HepG2 (cell line): ENCODE data around the gene PSD4. TPM values are rescaled to one million over a fixed set of nuclear protein-coding genes. Genes with fewer than 3 reads are reported as not detected.

Experiments used
- ATAC-seq: fragments of 200-7000 bp; cut with Tn5 transposase; 3 replicates; pipeline ENCODE4 v1.9.1; 2020; ENCODE audit warnings: mild to moderate bottlenecking, moderate library complexity
- BruUV-seq: library from RNA; stranded (reverse); fragments of 400-500 nt; replicated peaks from 2 replicates; lab custom pipeline; 2021; lab: Mats Ljungman, UMichigan
- CTCF ChIA-PET: fragments of 300-600 bp; formaldehyde crosslinking; extraction: SDS; loops from one replicate; lab custom pipeline; 2021; ENCODE audit warnings: low total read pairs, inconsistent platforms, low intra/inter-chr PET ratio; lab: Yijun Ruan, JAX
- POLR2A ChIA-PET: fragments of 350-600 bp; sonication (Branson Sonifier 250); formaldehyde crosslinking; loops from one replicate; lab custom pipeline; 2020; ENCODE audit warnings: antibody characterized with exemption, inconsistent platforms; lab: Yijun Ruan, JAX
- DNase-seq: peaks from one replicate; pipeline ENCODE4 v3.0.0-alpha.2; 2015; ENCODE audit warnings: low spot score
- FAIRE-seq: peaks from 3 replicates; lab custom pipeline; 2011; peaks lifted over from hg19 to GRCh38; lab: Jason Lieb, UNC
- H2AFZ ChIP-seq: one replicate; pipeline ENCODE4 v1.6.1; 2011; ENCODE audit warnings: low read length, inconsistent platforms
- H3K27ac ChIP-seq: fragments of 300-600 bp; 3 replicates; pipeline ENCODE4 v1.8.0; 2011; ENCODE audit warnings: mixed run types, mild to moderate bottlenecking, mixed read lengths, low read length, inconsistent platforms; ENCODE audit not compliant: insufficient read depth; ENCODE audit errors: extremely low read length
- H3K27me3 ChIP-seq, 2 experiments: fragments of 200-600 bp in 1 of 2; 2 replicates in 1 of 2; 3 replicates in 1 of 2; pipeline versions ENCODE4 v1.6.0 to v1.8.0; 2011; ENCODE audit warnings: low read length in 2 of 2, mild to moderate bottlenecking in 2 of 2, moderate library complexity in 2 of 2, inconsistent platforms in 1 of 2; ENCODE audit not compliant: insufficient read depth in 2 of 2, control insufficient read depth in 1 of 2
- H3K36me3 ChIP-seq, 2 experiments: fragments of 200-600 bp in 1 of 2; replicated peaks in 1 of 2; 2 replicates in 1 of 2; 3 replicates in 1 of 2; pipeline versions ENCODE4 v1.5.1 to v1.8.0; 2011; ENCODE audit warnings: low read length in 2 of 2, inconsistent platforms in 1 of 2; ENCODE audit not compliant: insufficient read depth in 2 of 2, control insufficient read depth in 1 of 2
- H3K4me1 ChIP-seq: 2 replicates; pipeline ENCODE4 v1.5.1; 2012; ENCODE audit warnings: low read length, inconsistent platforms; ENCODE audit not compliant: insufficient read depth
- H3K4me2 ChIP-seq: 2 replicates; pipeline ENCODE4 v1.6.0; 2011; ENCODE audit warnings: low read depth, low read length, inconsistent platforms
- H3K4me3 ChIP-seq, 3 experiments: fragments of 200-600 bp in 1 of 3; sonication (generic), shearing (Covaris generic) in 1 of 3; replicated peaks in 1 of 3; 2 replicates each; pipeline ENCODE4 v1.5.1; 2011 to 2016; ENCODE audit warnings: low read length in 3 of 3, inconsistent platforms in 2 of 3, low read depth in 2 of 3, mild to moderate bottlenecking in 2 of 3, control low read depth in 1 of 3, mixed read lengths in 1 of 3; ENCODE audit not compliant: insufficient read depth in 1 of 3
- H3K79me2 ChIP-seq: one replicate; pipeline ENCODE4 v1.6.1; 2011; ENCODE audit warnings: low read length, inconsistent platforms; ENCODE audit not compliant: insufficient read depth
- H3K9ac ChIP-seq: 2 replicates; pipeline ENCODE4 v1.6.0; 2011; ENCODE audit warnings: mild to moderate bottlenecking, low read depth, low read length, inconsistent platforms; ENCODE audit not compliant: insufficient read depth
- H3K9me3 ChIP-seq: 2 replicates; pipeline ENCODE4 v1.5.1; 2012; ENCODE audit warnings: mild to moderate bottlenecking, low read length
- H4K20me1 ChIP-seq: 2 replicates; pipeline ENCODE4 v1.6.0; 2011; ENCODE audit warnings: inconsistent platforms, mild to moderate bottlenecking, low read length, moderate library complexity; ENCODE audit not compliant: insufficient read depth
- ARNTL ChIP-seq: sonication (generic); formaldehyde crosslinking; IDR thresholded peaks from 2 replicates; pipeline ENCODE4 v1.4.0; 2020; ENCODE audit warnings: mild to moderate bottlenecking, missing genetic modification reagents
- MEF2D ChIP-seq: sonication (generic); formaldehyde crosslinking; IDR thresholded peaks from 2 replicates; pipeline ENCODE4 v1.5.1; 2020; ENCODE audit warnings: mild to moderate bottlenecking, missing genetic modification reagents
- PAF1 ChIP-seq: IDR thresholded peaks from 2 replicates; pipeline ENCODE4 v1.6.1; 2016; ENCODE audit warnings: missing genetic modification reagents, missing compliant biosample characterization
- RBM22 ChIP-seq: fragments of 200-400 bp; formaldehyde crosslinking; optimal IDR thresholded peaks from 2 replicates; pipeline ENCODE3; 2017; ENCODE audit warnings: mild to moderate bottlenecking, low read length, moderate library complexity
- SAP130 ChIP-seq: IDR thresholded peaks from 2 replicates; pipeline ENCODE4 v1.6.1; 2016; ENCODE audit warnings: low read depth
- SRY ChIP-seq: sonication (generic); formaldehyde crosslinking; IDR thresholded peaks from 2 replicates; pipeline ENCODE4 v1.8.0; 2022; ENCODE audit warnings: mild to moderate bottlenecking, missing genetic modification reagents
- TMF1 ChIP-seq: sonication (generic); formaldehyde crosslinking; IDR thresholded peaks from 2 replicates; pipeline ENCODE4 v1.8.1; 2022; ENCODE audit warnings: low read depth, missing genetic modification reagents
- WIZ ChIP-seq: sonication (generic); formaldehyde crosslinking; IDR thresholded peaks from 2 replicates; pipeline ENCODE4 v1.5.1; 2020; ENCODE audit warnings: mild to moderate bottlenecking, missing genetic modification reagents
- ZBTB25 ChIP-seq: IDR thresholded peaks from 2 replicates; pipeline ENCODE4 v1.6.1; 2018; ENCODE audit warnings: missing genetic modification reagents
- ZFP36L2 ChIP-seq: sonication (generic); formaldehyde crosslinking; IDR thresholded peaks from 2 replicates; pipeline ENCODE4 v1.4.0; 2020; ENCODE audit warnings: missing genetic modification reagents
- ZNF274 ChIP-seq: sonication (generic); formaldehyde crosslinking; IDR thresholded peaks from 2 replicates; pipeline ENCODE4 v1.5.1; 2020; ENCODE audit warnings: mild to moderate bottlenecking, missing genetic modification reagents
- ZNF619 ChIP-seq: sonication (generic); formaldehyde crosslinking; IDR thresholded peaks from 2 replicates; pipeline ENCODE4 v1.4.0; 2020; ENCODE audit warnings: mild to moderate bottlenecking, missing genetic modification reagents
- ZNF704 ChIP-seq: sonication (generic); formaldehyde crosslinking; IDR thresholded peaks from 2 replicates; pipeline ENCODE4 v1.8.1; 2023; ENCODE audit warnings: mild to moderate bottlenecking, inconsistent platforms, moderate library complexity, missing genetic modification reagents, borderline replicate concordance
- ZNF879 ChIP-seq: sonication (generic); formaldehyde crosslinking; IDR thresholded peaks from 2 replicates; pipeline ENCODE4 v1.8.1; 2023; ENCODE audit warnings: missing genetic modification reagents
- ZZZ3 ChIP-seq: sonication (generic); formaldehyde crosslinking; IDR thresholded peaks from 2 replicates; pipeline ENCODE4 v1.4.0; 2020; ENCODE audit warnings: missing genetic modification reagents, mild to moderate bottlenecking, borderline replicate concordance
- WGBS: methylation state at CpG from one replicate; pipeline ENCODE4 v1.1.6; 2017; ENCODE audit warnings: low lambda C conversion rate; 5-methylcytosine and 5-hydroxymethylcytosine counted together
- in situ Hi-C: cut with HindIII; loops from 2 replicates; pipeline ENCODE4 v1.10.0; 2017; ENCODE audit warnings: low pct_unique_long_range_greater_than_20kb; ENCODE audit not compliant: extremely low pct_ligation_motif_present
- intact Hi-C: fragments of 100-400 bp; cut with micrococcal nuclease; formaldehyde crosslinking; loops from one replicate; pipeline ENCODE4 v1.10.0; 2022; ENCODE audit not compliant: unreplicated experiment
- polyA plus RNA-seq, 8 experiments: library from polyadenylated mRNA; depleted of rRNA in 3 of 8; stranded (reverse) in 7 of 8; unstranded in 1 of 8; fragments of >200 nt; fragmentation: Illumina TruSeq in 4 of 8; extraction: Trizol in 4 of 8; gene quantifications; 2 replicates each; pipeline versions ENCODE4 v1.2.1 to v1.2.3, GENCODE V29; 2011 to 2016; ENCODE audit warnings: low read depth in 4 of 8, missing spikeins in 1 of 8, mixed read lengths in 1 of 8; ENCODE audit not compliant: insufficient read depth in 1 of 8
- total RNA-seq, 5 experiments: library from RNA; depleted of rRNA; stranded (reverse); fragments of >200 nt; fragmentation: Illumina TruSeq; extraction: Trizol; gene quantifications; 2 replicates each; pipeline ENCODE4 v1.2.3, GENCODE V29; 2016; ENCODE audit warnings: low read depth in 1 of 5
- TF ChIP-seq, protein P1 (sequence below): sonication (generic); formaldehyde crosslinking; IDR thresholded peaks from 2 replicates; pipeline ENCODE4 v1.4.0; 2020; ENCODE audit warnings: missing genetic modification reagents

Gene PSD4
- total and polyA plus RNA-seq, 2 of the 13 experiments (the other 11 are each of a cell fraction or from before 2014, with no cell fraction given) = 5.8 to 9.4 TPM

DNA sequence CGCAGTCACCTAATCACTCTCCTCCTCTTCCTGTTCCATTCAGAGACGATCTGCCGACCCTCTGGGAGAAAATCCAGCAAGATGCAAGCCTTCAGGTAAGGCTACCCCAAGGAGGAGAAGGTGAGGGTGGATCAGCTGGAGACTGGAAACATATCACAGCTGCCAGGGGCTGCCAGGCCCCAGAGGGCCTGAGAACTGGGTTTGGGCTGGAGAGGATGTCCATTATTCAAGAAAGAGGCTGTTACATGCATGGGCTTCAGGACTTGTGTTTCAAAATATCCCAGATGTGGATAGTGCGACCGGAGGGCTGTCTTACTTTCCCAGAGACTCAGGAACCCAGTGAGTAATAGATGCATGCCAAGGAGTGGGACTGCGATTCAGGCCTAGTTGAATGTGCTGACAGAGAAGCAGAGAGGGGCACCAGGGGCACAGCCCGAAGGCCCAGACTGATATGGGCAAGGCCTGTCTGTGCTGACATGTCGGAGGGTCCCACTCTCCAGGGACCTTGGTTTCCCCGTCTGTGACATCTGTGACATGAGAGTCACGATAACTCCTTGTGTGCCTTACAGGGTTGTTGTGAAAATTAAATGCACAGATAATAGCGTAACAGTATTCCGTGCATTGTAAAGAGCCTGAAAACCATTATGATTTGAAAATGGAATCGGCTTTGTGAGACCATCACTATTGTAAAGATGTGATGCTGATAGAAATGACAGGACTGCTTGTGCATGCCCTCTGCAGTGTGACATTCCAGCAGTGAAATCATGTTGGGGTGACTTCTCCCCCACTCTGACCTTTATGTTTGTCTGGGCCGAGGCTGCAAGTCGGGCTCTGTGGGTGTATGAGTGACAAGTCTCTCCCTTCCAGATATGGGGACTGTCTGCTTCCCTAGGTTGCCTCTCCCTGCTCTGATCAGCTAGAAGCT lies 45.9 kb upstream of the PSD4 start:
- Histone ChIP-seq H3K9ac (peak overlapping the region; percentile 88), H2AFZ (no peak overlapping the region), H4K20me1 (no peaks in the 10 kb centered on the region), H3K9me3 (no peaks in the 10 kb centered on the region), H3K4me1 (peaks cover 75% of the 10 kb centered on the region), H3K4me2 (peak overlapping the region; percentile 95), H3K4me3 (peak overlapping the region; percentile 61 to 77 (median 73)), H3K36me3 (peaks cover 21 to 31% of the 10 kb centered on the region in 2 experiments; a peak in 4 of 5 replicates), H3K79me2 (peaks cover 27% of the 10 kb centered on the region), H3K27ac (peak overlapping the region; percentile 92), H3K27me3 (no peaks in the 10 kb centered on the region; a peak in 1 of 5 replicates)
- ChIA-PET CTCF (no interaction called here), POLR2A (interaction anchor here (0.8 to 5.8 kb wide), 19 partner anchors 9 to 159 kb away, joined by 3 to 45 read pairs (median 7); partner anchors contain the start of gene PSD4)
- 48% methylated on average over 15 of the region's 15 CpGs for WGBS
- intact Hi-C loops = loop anchor here (1.0 to 2.0 kb wide), 3 partner anchors 39 to 47 kb away; no protein-coding TSS in a partner anchor
- FAIRE-seq (no peak), DNase-seq (no peak), ATAC-seq (peak; percentile 8)
- in situ Hi-C loops = no loop called here
- BruUV-seq = TSS peak; percentile 78
- TF ChIP-seq ZZZ3 (0 out of 2 replicates have a peak, but pooled peaks have one; percentile 45), TMF1 (CRISPR knock-in tag) (no peak), ARNTL (peak; percentile 44; the same call in 1 of the 2 replicates), ZBTB25 (CRISPR knock-in tag) (peak; percentile 7; the same call in 1 of the 2 replicates), ZFP36L2 (CRISPR knock-in tag) (no peak), ZNF704 (CRISPR knock-in tag) (peak; percentile 33; the same call in 1 of the 2 replicates), SRY (peak; percentile 72; the same call in 1 of the 2 replicates), RBM22 (no peak), PAF1 (CRISPR knock-in tag) (peak; percentile 78; the same call in 1 of the 2 replicates), ZNF274 (CRISPR knock-in tag) (peak; percentile 31; the same call in 1 of the 2 replicates), SAP130 (CRISPR knock-in tag) (peak; percentile 44; the same call in 1 of the 2 replicates), WIZ (no peak), ZNF619 (no peak; the same call in 1 of the 2 replicates), ZNF879 (CRISPR knock-in tag) (no peak), MEF2D (peak; percentile 12; the same call in 1 of the 2 replicates)
- TF ChIP-seq, protein P1, sequence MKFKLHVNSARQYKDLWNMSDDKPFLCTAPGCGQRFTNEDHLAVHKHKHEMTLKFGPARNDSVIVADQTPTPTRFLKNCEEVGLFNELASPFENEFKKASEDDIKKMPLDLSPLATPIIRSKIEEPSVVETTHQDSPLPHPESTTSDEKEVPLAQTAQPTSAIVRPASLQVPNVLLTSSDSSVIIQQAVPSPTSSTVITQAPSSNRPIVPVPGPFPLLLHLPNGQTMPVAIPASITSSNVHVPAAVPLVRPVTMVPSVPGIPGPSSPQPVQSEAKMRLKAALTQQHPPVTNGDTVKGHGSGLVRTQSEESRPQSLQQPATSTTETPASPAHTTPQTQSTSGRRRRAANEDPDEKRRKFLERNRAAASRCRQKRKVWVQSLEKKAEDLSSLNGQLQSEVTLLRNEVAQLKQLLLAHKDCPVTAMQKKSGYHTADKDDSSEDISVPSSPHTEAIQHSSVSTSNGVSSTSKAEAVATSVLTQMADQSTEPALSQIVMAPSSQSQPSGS (CRISPR knock-in tag) = 0 out of 2 replicates have a peak, but pooled peaks have one; percentile 6
